GM12878 (cell line): ENCODE data around the gene GPC6. TPM values are rescaled to one million over a fixed set of nuclear protein-coding genes. Genes with fewer than 3 reads are reported as not detected.

Experiments used
- ATAC-seq: fragments of 200-7000 bp; cut with Tn5 transposase; 3 replicates; pipeline ENCODE4 v1.9.1; 2020; ENCODE audit warnings: mild to moderate bottlenecking, moderate library complexity
- BruUV-seq: library from RNA; stranded (reverse); fragments of 400-500 nt; replicated peaks from 2 replicates; lab custom pipeline; 2021; lab: Mats Ljungman, UMichigan
- CTCF ChIA-PET: fragments of 300-600 bp; sonication (Branson Sonifier 250); formaldehyde crosslinking; extraction: SDS; loops from one replicate; lab custom pipeline; 2021; ENCODE audit warnings: inconsistent platforms; lab: Yijun Ruan, JAX
- POLR2A ChIA-PET: fragments of 350-600 bp; formaldehyde crosslinking; extraction: SDS; loops from one replicate; lab custom pipeline; 2021; ENCODE audit warnings: inconsistent platforms; lab: Charles Lee
- RAD21 ChIA-PET: fragments of 300-600 bp; sonication (Branson Sonifier 250); formaldehyde crosslinking; loops from one replicate; lab custom pipeline; 2023; ENCODE audit warnings: antibody characterized with exemption; ENCODE audit not compliant: unreplicated experiment; lab: Charles Lee
- SMC1A ChIA-PET: fragments of 300-600 bp; sonication (Branson Sonifier 250); formaldehyde crosslinking; loops from one replicate; lab custom pipeline; 2023; ENCODE audit not compliant: unreplicated experiment, uncharacterized antibody; lab: Charles Lee
- DNase-seq: peaks from one replicate; pipeline ENCODE4 v3.0.0-alpha.2; 2011; ENCODE audit warnings: low read depth, low spot score
- FAIRE-seq: peaks from 3 replicates; lab custom pipeline; 2011; peaks lifted over from hg19 to GRCh38; lab: Jason Lieb, UNC
- H2AFZ ChIP-seq: 2 replicates; pipeline ENCODE4 v1.6.0; 2011; ENCODE audit warnings: low read depth, low read length, control low read depth; ENCODE audit not compliant: control insufficient read depth
- H3K27ac ChIP-seq: 2 replicates; pipeline ENCODE4 v1.5.1; 2011; ENCODE audit warnings: control low read depth; ENCODE audit not compliant: control insufficient read depth, insufficient read depth
- H3K27me3 ChIP-seq, 2 experiments: replicated peaks in 1 of 2; 2 replicates each; pipeline versions ENCODE4 v1.6.0 to v1.6.1; 2011; ENCODE audit warnings: low read length in 1 of 2; ENCODE audit not compliant: control insufficient read depth in 2 of 2, insufficient read depth in 2 of 2
- H3K36me3 ChIP-seq, 2 experiments: 2 replicates each; pipeline ENCODE4 v1.5.1; 2011; ENCODE audit warnings: low read length in 1 of 2; ENCODE audit not compliant: control insufficient read depth in 2 of 2, insufficient read depth in 2 of 2
- H3K4me1 ChIP-seq: 2 replicates; pipeline ENCODE4 v1.6.1; 2011; ENCODE audit warnings: mild to moderate bottlenecking, low read length, moderate library complexity, mixed read lengths; ENCODE audit not compliant: control insufficient read depth, insufficient read depth
- H3K4me2 ChIP-seq: 2 replicates; pipeline ENCODE4 v1.6.0; 2011; ENCODE audit warnings: control low read depth; ENCODE audit not compliant: control insufficient read depth, insufficient read depth
- H3K4me3 ChIP-seq: fragments of 200-600 bp; sonication (generic); 2 replicates; pipeline ENCODE4 v1.5.1; 2016
- H3K79me2 ChIP-seq: 2 replicates; pipeline ENCODE4 v1.6.0; 2011; ENCODE audit warnings: low read length; ENCODE audit not compliant: control insufficient read depth, insufficient read depth
- H3K9ac ChIP-seq: 2 replicates; pipeline ENCODE4 v1.8.0; 2011; ENCODE audit warnings: low read length, control low read depth, mixed read lengths; ENCODE audit not compliant: control insufficient read depth, insufficient read depth
- H3K9me3 ChIP-seq: replicated peaks from 3 replicates; pipeline ENCODE4 v1.5.1; 2011; ENCODE audit warnings: mild to moderate bottlenecking, low read length; ENCODE audit not compliant: control insufficient read depth, insufficient read depth
- H4K20me1 ChIP-seq: 2 replicates; pipeline ENCODE4 v1.6.0; 2011; ENCODE audit not compliant: control insufficient read depth, insufficient read depth
- BCL11A ChIP-seq: IDR thresholded peaks from 2 replicates; pipeline ENCODE4 v1.6.1; 2011; ENCODE audit warnings: low read depth, low read length
- CHD1 ChIP-seq: IDR thresholded peaks from 2 replicates; pipeline ENCODE4 v1.6.1; 2012; ENCODE audit warnings: low read depth, low read length, improper control_type of control experiment
- CHD2 ChIP-seq: IDR thresholded peaks from 2 replicates; pipeline ENCODE4 v1.6.1; 2011; ENCODE audit warnings: low read depth, low read length, improper control_type of control experiment, borderline replicate concordance
- E2F8 ChIP-seq: fragments of 450-650 bp; IDR thresholded peaks from 2 replicates; pipeline ENCODE4 v1.6.1; 2018; ENCODE audit warnings: mild to moderate bottlenecking, low read depth, moderate library complexity; ENCODE audit not compliant: partially characterized antibody
- HSF1 ChIP-seq: fragments of 150-350 bp; IDR thresholded peaks from 2 replicates; pipeline ENCODE4 v1.6.1; 2014; ENCODE audit warnings: mild to moderate bottlenecking, low read depth, low read length
- MLLT1 ChIP-seq: fragments of 450-650 bp; IDR thresholded peaks from 2 replicates; pipeline ENCODE4 v1.6.1; 2016; ENCODE audit warnings: mild to moderate bottlenecking
- MTA2 ChIP-seq: fragments of 450-650 bp; IDR thresholded peaks from 2 replicates; pipeline ENCODE4 v1.6.1; 2016; ENCODE audit warnings: low read depth, mild to moderate bottlenecking, moderate library complexity
- PKNOX1 ChIP-seq: fragments of 450-650 bp; IDR thresholded peaks from 2 replicates; pipeline ENCODE4 v1.6.1; 2016; ENCODE audit warnings: mild to moderate bottlenecking
- RELB ChIP-seq: fragments of 450-650 bp; IDR thresholded peaks from 2 replicates; pipeline ENCODE4 v1.6.1; 2017; ENCODE audit warnings: low read depth, mild to moderate bottlenecking, moderate library complexity
- STAT1 ChIP-seq: fragments of 450-650 bp; conservative IDR thresholded peaks from 2 replicates; pipeline ENCODE4 v1.6.1; 2014; ENCODE audit warnings: antibody characterized with exemption, mild to moderate bottlenecking
- TARDBP ChIP-seq: IDR thresholded peaks from 2 replicates; pipeline ENCODE4 v1.6.1; 2016; ENCODE audit warnings: borderline replicate concordance
- ZBTB4 ChIP-seq: fragments of 450-650 bp; formaldehyde crosslinking; IDR thresholded peaks from 2 replicates; pipeline ENCODE4 v1.4.0; 2022; ENCODE audit warnings: mild to moderate bottlenecking, moderate library complexity
- whole genome bisulfite sequencing: methylation state at CpG from one replicate; pipeline ENCODE4 v1.1.6; 2016; ENCODE audit warnings: low lambda C conversion rate; ENCODE audit not compliant: insufficient replicate concordance, insufficient coverage; ENCODE audit errors: missing lambda C conversion rate; 5-methylcytosine and 5-hydroxymethylcytosine counted together
- in situ Hi-C: fragments of 300-500 bp; cut with MboI; formaldehyde crosslinking; loops from 9 replicates; pipeline ENCODE4 v1.14.3; 2018; ENCODE audit warnings: mixed read lengths
- intact Hi-C: fragments of 100-400 bp; cut with micrococcal nuclease; formaldehyde crosslinking; loops from one replicate; pipeline ENCODE4 v1.14.2; 2022; ENCODE audit not compliant: unreplicated experiment
- polyA plus RNA-seq, 11 experiments: library from polyadenylated mRNA; depleted of rRNA in 4 of 11; unstranded in 6 of 11; stranded (reverse) in 5 of 11; fragments of >200 nt; fragmentation: Nextera tagmentation in 4 of 11; fragmentation: Illumina TruSeq in 1 of 11; extraction: Ambion mirVana in 4 of 11; extraction: Trizol in 1 of 11; gene quantifications; 1 replicate in 1 of 11; 2 replicates in 10 of 11; pipeline versions ENCODE4 v1.2.1 to v1.2.3, GENCODE V29; 2011 to 2016; ENCODE audit warnings: inconsistent platforms in 2 of 11, missing spikeins in 2 of 11, low read depth in 1 of 11
- total RNA-seq, 4 experiments: library from RNA; depleted of rRNA in 3 of 4; stranded (reverse); fragments of >200 nt in 3 of 4; fragmentation: Illumina TruSeq in 1 of 4; extraction: Trizol in 1 of 4; gene quantifications; 2 replicates each; pipeline versions ENCODE4 v1.2.1 to v1.2.3, GENCODE V29; 2013 to 2021

The GPC6 gene
- total and polyA plus RNA-seq, 10 of the 15 experiments (the other 5 are each of a cell fraction or from before 2014, with no cell fraction given): 0.03 to 0.04 (median 0.03) TPM; not detected in 7

GRCh38 chr13:94352057-94352456 is 1125.5 kb downstream of the GPC6 start:
- intact Hi-C loops (no loop called here), in situ Hi-C loops (loop anchor here (25.0 kb wide), 1 partner anchor 1790 kb away; no protein-coding TSS in a partner anchor)
- ATAC-seq (no peak), DNase-seq (no peak), FAIRE-seq (no peak)
- Histone ChIP-seq H3K36me3 (no peaks in the 10 kb centered on the region), H3K4me3 (no peak overlapping the region), H3K9ac (no peak overlapping the region), H3K79me2 (no peaks in the 10 kb centered on the region), H3K27ac (no peak overlapping the region), H2AFZ (no peak overlapping the region), H3K27me3 (no peaks in the 10 kb centered on the region), H4K20me1 (no peaks in the 10 kb centered on the region), H3K4me1 (no peaks in the 10 kb centered on the region), H3K4me2 (no peak overlapping the region), H3K9me3 (no peaks in the 10 kb centered on the region)
- POLR2A ChIA-PET: no interaction called here
- RAD21 ChIA-PET: interaction anchor here (0.7 kb wide), 1 partner anchor 808 kb away, joined by 3 read pairs; no protein-coding TSS in a partner anchor
- 17% methylated on average over 3 of the region's 3 CpGs for WGBS
- SMC1A ChIA-PET: no interaction called here
- BruUV-seq: no TSS peak
- CTCF ChIA-PET: no interaction called here
- TF ChIP-seq RELB (no peak), E2F8 (no peak), MLLT1 (no peak), CHD2 (no peak), TARDBP (no peak), STAT1 (no peak), ZBTB4 (CRISPR knock-in tag) (no peak), PKNOX1 (no peak), CHD1 (no peak), MTA2 (no peak), BCL11A (no peak), HSF1 (no peak)
